ENCODE data around the gene SON. TPM values are rescaled to one million over a fixed set of nuclear protein-coding genes. Genes with fewer than 3 reads are reported as not detected.

The SON gene
- total RNA-seq, 6 experiments from 2014 or later, result 86.7 to 212 (median 113) TPM

DNA sequence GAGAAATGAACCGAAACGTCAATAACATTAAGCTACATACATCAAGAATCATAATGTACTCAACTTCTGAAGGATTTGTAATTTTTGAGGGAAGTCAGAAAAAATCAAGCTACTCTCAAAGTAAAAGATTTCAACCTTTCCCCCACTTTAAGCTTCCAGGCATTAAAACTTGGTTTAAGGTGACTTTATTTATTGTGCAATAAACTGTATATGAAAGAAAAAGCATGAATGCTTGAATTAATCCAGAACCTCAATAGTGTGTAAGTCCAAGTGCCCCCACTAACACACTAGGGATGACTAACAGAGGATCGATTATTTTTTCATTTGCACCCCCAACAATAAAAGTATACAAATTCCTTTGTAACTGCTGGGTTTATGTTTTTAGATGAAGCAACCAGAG, 11.8 kb upstream of the SON start:
- Histone ChIP-seq H3K27ac (no peak overlapping the region), H3K27me3 (no peaks in the 10 kb centered on the region), H3K4me1 (no peaks in the 10 kb centered on the region), H3K36me3 (peaks cover 0 to 83% (median 31%) of the 10 kb centered on the region in 4 donors), H3K9me3 (no peaks in the 10 kb centered on the region), H3K4me3 (no peak overlapping the region)
- intact Hi-C loops (cut with DNase I), result no loop called here
- no peak for TF ChIP-seq POLR2A (IDR thresholded peaks at IDR 0.05)
- TF ChIP-seq, protein P1, sequence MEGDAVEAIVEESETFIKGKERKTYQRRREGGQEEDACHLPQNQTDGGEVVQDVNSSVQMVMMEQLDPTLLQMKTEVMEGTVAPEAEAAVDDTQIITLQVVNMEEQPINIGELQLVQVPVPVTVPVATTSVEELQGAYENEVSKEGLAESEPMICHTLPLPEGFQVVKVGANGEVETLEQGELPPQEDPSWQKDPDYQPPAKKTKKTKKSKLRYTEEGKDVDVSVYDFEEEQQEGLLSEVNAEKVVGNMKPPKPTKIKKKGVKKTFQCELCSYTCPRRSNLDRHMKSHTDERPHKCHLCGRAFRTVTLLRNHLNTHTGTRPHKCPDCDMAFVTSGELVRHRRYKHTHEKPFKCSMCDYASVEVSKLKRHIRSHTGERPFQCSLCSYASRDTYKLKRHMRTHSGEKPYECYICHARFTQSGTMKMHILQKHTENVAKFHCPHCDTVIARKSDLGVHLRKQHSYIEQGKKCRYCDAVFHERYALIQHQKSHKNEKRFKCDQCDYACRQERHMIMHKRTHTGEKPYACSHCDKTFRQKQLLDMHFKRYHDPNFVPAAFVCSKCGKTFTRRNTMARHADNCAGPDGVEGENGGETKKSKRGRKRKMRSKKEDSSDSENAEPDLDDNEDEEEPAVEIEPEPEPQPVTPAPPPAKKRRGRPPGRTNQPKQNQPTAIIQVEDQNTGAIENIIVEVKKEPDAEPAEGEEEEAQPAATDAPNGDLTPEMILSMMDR (IDR thresholded peaks at IDR 0.05), result no peak
- WGBS (ENCODE audit: insufficient coverage, low coverage, low lambda C conversion rate, missing lambda C conversion rate), result 87% methylated on average over 3 of the region's 3 CpGs
- DNase-seq (no peak), ATAC-seq (no peak)

- Histone ChIP-seq H3K27me3 (no peaks in the 10 kb centered on the region), H3K4me3 (no peak overlapping the region), H3K4me1 (peaks cover 0 to 14% (median 6%) of the 10 kb centered on the region in 4 donors), H3K9me3 (no peaks in the 10 kb centered on the region), H3K27ac (no peak overlapping the region), H3K36me3 (peaks cover 0 to 57% (median 19%) of the 10 kb centered on the region in 4 donors)
- 95% methylated on average over 2 of the region's 2 CpGs for WGBS (ENCODE audit: insufficient coverage, low coverage, low lambda C conversion rate, missing lambda C conversion rate)
- DNase-seq (no peak), ATAC-seq (no peak)
- no peak for TF ChIP-seq POLR2A (IDR thresholded peaks at IDR 0.05)
- TF ChIP-seq, protein P1 (IDR thresholded peaks at IDR 0.05), result no peak
- intact Hi-C loops (cut with DNase I), result no loop called here
Measured at GRCh38 chr21:33537212-33537611, 5.6 kb upstream of the SON start.

DNA sequence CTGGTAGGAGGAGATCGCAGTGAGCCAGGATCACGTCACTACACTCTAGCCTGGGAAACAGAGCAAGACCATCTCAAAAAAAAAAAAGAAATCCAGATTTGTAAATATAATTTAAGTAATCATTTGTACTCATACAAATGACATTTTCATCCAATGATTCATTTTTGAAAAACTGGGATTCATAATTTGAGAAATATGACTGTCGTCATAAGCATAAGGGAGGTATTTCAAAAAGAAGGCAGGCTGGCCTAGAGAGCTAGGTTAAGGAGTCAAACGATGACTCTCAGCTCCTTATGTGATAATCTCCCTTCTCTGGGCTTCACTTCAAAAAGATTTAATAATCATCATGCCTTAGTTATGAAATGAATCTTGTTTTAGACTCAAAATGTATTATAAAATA, 3.2 kb upstream of the SON start:
- WGBS (ENCODE audit: insufficient coverage, low coverage, low lambda C conversion rate, missing lambda C conversion rate), result 76% methylated on average over 2 of the region's 4 CpGs
- Histone ChIP-seq H3K27me3 (no peaks in the 10 kb centered on the region), H3K27ac (no peak overlapping the region), H3K36me3 (peaks cover 0 to 33% (median 7%) of the 10 kb centered on the region in 4 donors), H3K9me3 (no peaks in the 10 kb centered on the region), H3K4me1 (peaks cover 0 to 14% (median 7%) of the 10 kb centered on the region in 4 donors), H3K4me3 (no peak overlapping the region)
- DNase-seq (no peak), ATAC-seq (no peak)
- intact Hi-C loops (cut with DNase I), result no loop called here
- TF ChIP-seq, protein P1 (IDR thresholded peaks at IDR 0.05), result no peak
- no peak for TF ChIP-seq POLR2A (IDR thresholded peaks at IDR 0.05)

GRCh38 chr21:33540711-33541104, 2.1 kb upstream of the SON start:
- Histone ChIP-seq H3K27ac (peak overlapping the region in 2 of 3 donors; percentile 95 to 98), H3K4me1 (peaks cover 0 to 24% (median 10%) of the 10 kb centered on the region in 4 donors), H3K36me3 (peaks cover 0 to 27% (median 5%) of the 10 kb centered on the region in 4 donors), H3K27me3 (no peaks in the 10 kb centered on the region), H3K9me3 (no peaks in the 10 kb centered on the region), H3K4me3 (peak overlapping the region; percentile 68 to 86 (median 75))
- ATAC-seq, result no peak
- intact Hi-C loops (cut with DNase I), result no loop called here
- DNase-seq, result no peak
- WGBS (ENCODE audit: insufficient coverage, low coverage, low lambda C conversion rate, missing lambda C conversion rate), result 59% methylated on average over 3 of the region's 3 CpGs
- no peak for TF ChIP-seq POLR2A (IDR thresholded peaks at IDR 0.05)
- TF ChIP-seq, protein P1 (IDR thresholded peaks at IDR 0.05), result no peak

All from right lobe of liver (tissue), 6 donors.